Trophoblast cell (in vitro differentiated cells and primary cell): ENCODE results near the gene CTR9.

Experiments
- DNase-seq, 2 donors: peaks; one replicate each; pipeline ENCODE4 v3.0.0-alpha.2; 2016
- H2AFZ ChIP-seq: 2 replicates; pipeline ENCODE4 v1.6.1; 2013; ENCODE audit warnings: low read length, moderate library complexity, mild to moderate bottlenecking; ENCODE audit not compliant: insufficient read depth, poor library complexity
- H2AK5ac ChIP-seq: 2 replicates; pipeline ENCODE4 v1.6.1; 2013; ENCODE audit warnings: mild to moderate bottlenecking, low read length
- H2BK120ac ChIP-seq: 2 replicates; pipeline ENCODE4 v1.6.1; 2013; ENCODE audit warnings: low read length, mild to moderate bottlenecking, moderate library complexity; ENCODE audit not compliant: insufficient read depth, poor library complexity
- H2BK12ac ChIP-seq: 2 replicates; pipeline ENCODE4 v1.6.1; 2013; ENCODE audit warnings: mild to moderate bottlenecking, low read length, moderate library complexity
- H2BK5ac ChIP-seq: 2 replicates; pipeline ENCODE4 v1.6.1; 2013; ENCODE audit warnings: low read length, low read depth, moderate library complexity, mild to moderate bottlenecking; ENCODE audit not compliant: poor library complexity
- H3K14ac ChIP-seq: 2 replicates; pipeline ENCODE4 v1.6.1; 2013; ENCODE audit warnings: mild to moderate bottlenecking, low read length
- H3K18ac ChIP-seq: 2 replicates; pipeline ENCODE4 v1.6.1; 2013; ENCODE audit warnings: mild to moderate bottlenecking, low read length
- H3K23ac ChIP-seq: 2 replicates; pipeline ENCODE4 v1.6.1; 2013; ENCODE audit warnings: low read length
- H3K27ac ChIP-seq: 2 replicates; pipeline ENCODE4 v1.5.1; 2013; ENCODE audit warnings: low read depth, mild to moderate bottlenecking, inconsistent platforms, low read length, moderate library complexity
- H3K27me3 ChIP-seq: 2 replicates; pipeline ENCODE4 v1.6.1; 2013; ENCODE audit warnings: inconsistent platforms, mild to moderate bottlenecking, low read length, moderate library complexity; ENCODE audit not compliant: insufficient read depth
- H3K36me3 ChIP-seq, 2 experiments: 1 replicate in 1 of 2; 2 replicates in 1 of 2; pipeline ENCODE4 v1.6.1; 2013; ENCODE audit warnings: low read length in 2 of 2, mild to moderate bottlenecking in 2 of 2, moderate library complexity in 1 of 2; ENCODE audit not compliant: insufficient read depth in 2 of 2, control insufficient read depth in 1 of 2
- H3K4ac ChIP-seq: 2 replicates; pipeline ENCODE4 v1.6.1; 2013; ENCODE audit warnings: low read depth, mild to moderate bottlenecking, low read length, moderate library complexity
- H3K4me1 ChIP-seq, 2 experiments: 1 replicate in 1 of 2; 2 replicates in 1 of 2; pipeline ENCODE4 v1.6.1; 2013; ENCODE audit warnings: low read length in 2 of 2, mild to moderate bottlenecking in 2 of 2, moderate library complexity in 1 of 2; ENCODE audit not compliant: insufficient read depth in 2 of 2, control insufficient read depth in 1 of 2
- H3K4me2 ChIP-seq: 2 replicates; pipeline ENCODE4 v1.6.1; 2013; ENCODE audit warnings: inconsistent platforms, mild to moderate bottlenecking, low read length, moderate library complexity
- H3K4me3 ChIP-seq: 2 replicates; pipeline ENCODE4 v1.5.1; 2013; ENCODE audit warnings: mild to moderate bottlenecking, low read depth, low read length, inconsistent platforms
- H3K79me1 ChIP-seq: one replicate; pipeline ENCODE4 v1.6.1; 2013; ENCODE audit warnings: low read length
- H3K79me2 ChIP-seq: 2 replicates; pipeline ENCODE4 v1.6.1; 2013; ENCODE audit warnings: low read length, mild to moderate bottlenecking; ENCODE audit not compliant: control insufficient read depth, insufficient read depth, poor library complexity
- H3K9ac ChIP-seq: 2 replicates; pipeline ENCODE4 v1.6.1; 2013; ENCODE audit warnings: mild to moderate bottlenecking, low read length
- H3K9me3 ChIP-seq: 2 replicates; pipeline ENCODE4 v1.6.1; 2013; ENCODE audit warnings: low read depth, mild to moderate bottlenecking, control low read depth, inconsistent platforms, low read length; ENCODE audit not compliant: insufficient read depth
- H4K12ac ChIP-seq: 2 replicates; pipeline ENCODE4 v1.6.1; 2013; ENCODE audit warnings: low read depth, mild to moderate bottlenecking, low read length, moderate library complexity
- H4K8ac ChIP-seq: 2 replicates; pipeline ENCODE4 v1.6.1; 2013; ENCODE audit warnings: low read depth, mild to moderate bottlenecking, low read length, moderate library complexity
- H4K91ac ChIP-seq: one replicate; pipeline ENCODE4 v1.6.1; 2013; ENCODE audit warnings: low read depth, mild to moderate bottlenecking, low read length, moderate library complexity
- WGBS: extraction: QIAGEN DNeasy Blood & Tissue Kit; methylation state at CpG from one replicate; pipeline ENCODE4 v1.1.7; 2013; ENCODE audit warnings: missing lambda C conversion rate; ENCODE audit not compliant: insufficient read length, insufficient coverage; ENCODE audit errors: extremely low coverage; 5-methylcytosine and 5-hydroxymethylcytosine counted together

CTR9 gene

GRCh38 chr11:10805741-10806140, 54.7 kb downstream of the CTR9 start:
- Histone ChIP-seq H4K91ac (no peak overlapping the region), H3K18ac (no peak overlapping the region), H3K4me1 (peaks cover 0 to 3% of the 10 kb centered on the region in 2 experiments), H3K9ac (no peak overlapping the region), H3K36me3 (peaks cover 25 to 50% of the 10 kb centered on the region in 2 experiments), H3K4me3 (no peak overlapping the region), H2BK12ac (no peak overlapping the region), H3K9me3 (peaks cover 2% of the 10 kb centered on the region), H3K23ac (no peak overlapping the region), H3K27ac (no peak overlapping the region), H2AFZ (no peak overlapping the region), H2BK5ac (no peak overlapping the region), H4K8ac (no peak overlapping the region), H3K4ac (peak overlapping the region; percentile 77), H3K4me2 (peak overlapping the region; percentile 45), H3K79me1 (peaks cover 16% of the 10 kb centered on the region), H3K14ac (no peak overlapping the region), H3K79me2 (peaks cover 22% of the 10 kb centered on the region), H4K12ac (no peak overlapping the region), H3K27me3 (peaks cover 4% of the 10 kb centered on the region), H2BK120ac (no peak overlapping the region), H2AK5ac (no peak overlapping the region)
- WGBS: no CpG with 5 or more reads among the region's 8 CpGs
- DNase-seq: no peak

GRCh38 chr11:10806206-10806605, 55.2 kb downstream of the CTR9 start:
- no peak overlapping the region for H4K12ac ChIP-seq
- H2AFZ ChIP-seq: no peak overlapping the region
- no CpG with 5 or more reads among the region's 4 CpGs for WGBS
- H2BK120ac ChIP-seq: no peak overlapping the region
- peaks cover 23 to 48% of the 10 kb centered on the region in 2 experiments for H3K36me3 ChIP-seq
- no peak overlapping the region for H4K91ac ChIP-seq
- H3K9ac ChIP-seq: no peak overlapping the region
- no peak overlapping the region for H2AK5ac ChIP-seq
- H3K4me3 ChIP-seq: no peak overlapping the region
- H3K4me1 ChIP-seq: peaks cover 0 to 3% of the 10 kb centered on the region in 2 experiments
- no peak overlapping the region for H3K27ac ChIP-seq
- H3K79me1 ChIP-seq: peaks cover 16% of the 10 kb centered on the region
- H3K9me3 ChIP-seq: peaks cover 2% of the 10 kb centered on the region
- peaks cover 4% of the 10 kb centered on the region for H3K27me3 ChIP-seq
- H3K14ac ChIP-seq: no peak overlapping the region
- H3K23ac ChIP-seq: no peak overlapping the region
- H3K18ac ChIP-seq: no peak overlapping the region
- no peak overlapping the region for H2BK12ac ChIP-seq
- DNase-seq: peak in 1 of 2 donors; percentile 14
- H3K4me2 ChIP-seq: peak overlapping the region; percentile 45
- no peak overlapping the region for H4K8ac ChIP-seq
- H3K4ac ChIP-seq: peak overlapping the region; percentile 77
- peaks cover 22% of the 10 kb centered on the region for H3K79me2 ChIP-seq
- no peak overlapping the region for H2BK5ac ChIP-seq

GRCh38 chr11:10807493-10808234, 56.6 kb downstream of the CTR9 start:
- peak overlapping the region; percentile 61 for H3K4me2 ChIP-seq
- peak overlapping the region; percentile 67 for H2BK12ac ChIP-seq
- H3K9me3 ChIP-seq: peaks cover 2% of the 10 kb centered on the region
- peaks cover 22% of the 10 kb centered on the region for H3K79me2 ChIP-seq
- H2BK5ac ChIP-seq: peak overlapping the region; percentile 84
- peak overlapping the region; percentile 71 for H3K23ac ChIP-seq
- peak overlapping the region; percentile 92 for H3K18ac ChIP-seq
- H2AK5ac ChIP-seq: peak overlapping the region; percentile 97
- peak overlapping the region; percentile 100 for H4K91ac ChIP-seq
- H3K27me3 ChIP-seq: peaks cover 4% of the 10 kb centered on the region
- H2BK120ac ChIP-seq: peak overlapping the region; percentile 89
- H2AFZ ChIP-seq: peak overlapping the region; percentile 46
- H3K4me3 ChIP-seq: peak overlapping the region; percentile 100
- H4K12ac ChIP-seq: peak overlapping the region; percentile 92
- H3K36me3 ChIP-seq: peaks cover 18 to 36% of the 10 kb centered on the region in 2 experiments
- H3K9ac ChIP-seq: peak overlapping the region; percentile 100
- peaks cover 0 to 3% of the 10 kb centered on the region in 2 experiments for H3K4me1 ChIP-seq
- peak in 1 of 2 donors; percentile 55 for DNase-seq
- peak overlapping the region; percentile 99 for H3K14ac ChIP-seq
- peak overlapping the region; percentile 91 for H3K27ac ChIP-seq
- H4K8ac ChIP-seq: peak overlapping the region; percentile 95
- H3K79me1 ChIP-seq: peaks cover 16% of the 10 kb centered on the region
- WGBS: no CpG with 5 or more reads among the region's 39 CpGs
- peak overlapping the region; percentile 97 for H3K4ac ChIP-seq

GRCh38 chr11:10808235-10808552, 57.1 kb downstream of the CTR9 start:
- no peak for DNase-seq
- peak overlapping the region; percentile 97 for H2AK5ac ChIP-seq
- H3K23ac ChIP-seq: peak overlapping the region; percentile 71
- peak overlapping the region; percentile 95 for H4K8ac ChIP-seq
- no CpG with 5 or more reads among the region's 36 CpGs for WGBS
- H2BK120ac ChIP-seq: peak overlapping the region; percentile 89
- peaks cover 2% of the 10 kb centered on the region for H3K9me3 ChIP-seq
- peak overlapping the region; percentile 67 for H2BK12ac ChIP-seq
- H3K79me1 ChIP-seq: peaks cover 16% of the 10 kb centered on the region
- peaks cover 17 to 30% of the 10 kb centered on the region in 2 experiments for H3K36me3 ChIP-seq
- peak overlapping the region; percentile 100 for H3K9ac ChIP-seq
- H3K18ac ChIP-seq: peak overlapping the region; percentile 92
- peak overlapping the region; percentile 100 for H4K91ac ChIP-seq
- peak overlapping the region; percentile 92 for H4K12ac ChIP-seq
- peak overlapping the region; percentile 84 for H2BK5ac ChIP-seq
- H3K27me3 ChIP-seq: peaks cover 4% of the 10 kb centered on the region
- peak overlapping the region; percentile 91 for H3K27ac ChIP-seq
- peaks cover 0 to 3% of the 10 kb centered on the region in 2 experiments for H3K4me1 ChIP-seq
- peak overlapping the region; percentile 97 for H3K4ac ChIP-seq
- H3K4me3 ChIP-seq: peak overlapping the region; percentile 100
- peak overlapping the region; percentile 61 for H3K4me2 ChIP-seq
- H2AFZ ChIP-seq: peak overlapping the region; percentile 46
- H3K14ac ChIP-seq: peak overlapping the region; percentile 99
- peaks cover 22% of the 10 kb centered on the region for H3K79me2 ChIP-seq
